Mesothelial cell of epicardium (in vitro differentiated cells): Measurements from ENCODE around the gene RHOB. TPM values are rescaled to one million over a fixed set of nuclear protein-coding genes. Genes with fewer than 3 reads are reported as not detected.

Source experiments
- DNase-seq, 2 experiments: peaks; one replicate each; pipeline ENCODE4 v3.0.0; 2021; ENCODE audit warnings: low spot score in 2 of 2; ENCODE audit not compliant: unreplicated experiment in 2 of 2
- H3K27ac Mint-ChIP-seq: 2 replicates; pipeline ENCODE4 v1.8.0; 2021; ENCODE audit warnings: mixed read lengths
- H3K27me3 Mint-ChIP-seq: 2 replicates; pipeline ENCODE4 v1.8.0; 2021; ENCODE audit warnings: low read depth, mixed read lengths
- H3K36me3 Mint-ChIP-seq: 2 replicates; pipeline ENCODE4 v1.8.0; 2021; ENCODE audit warnings: mixed read lengths
- H3K4me1 Mint-ChIP-seq: 2 replicates; pipeline ENCODE4 v1.8.0; 2021; ENCODE audit warnings: mixed read lengths
- H3K4me3 Mint-ChIP-seq: 2 replicates; pipeline ENCODE4 v1.8.0; 2021; ENCODE audit warnings: mild to moderate bottlenecking, moderate library complexity, mixed read lengths
- H3K9me3 Mint-ChIP-seq: 2 replicates; pipeline ENCODE4 v1.8.0; 2021; ENCODE audit warnings: mixed read lengths
- total RNA-seq: library from RNA; stranded (reverse); gene quantifications from 3 replicates; pipeline ENCODE4 v1.2.1, GENCODE V29; 2021
- TF ChIP-seq, protein P1 (sequence below): fragments of 200-600 bp; sonication (generic); IDR thresholded peaks from one replicate; pipeline ENCODE4 v1.5.0; 2021; ENCODE audit warnings: antibody characterized with exemption; ENCODE audit not compliant: unreplicated experiment

Gene RHOB
- total RNA-seq, 1 donor from 2014 or later = 85.9 TPM

DNA sequence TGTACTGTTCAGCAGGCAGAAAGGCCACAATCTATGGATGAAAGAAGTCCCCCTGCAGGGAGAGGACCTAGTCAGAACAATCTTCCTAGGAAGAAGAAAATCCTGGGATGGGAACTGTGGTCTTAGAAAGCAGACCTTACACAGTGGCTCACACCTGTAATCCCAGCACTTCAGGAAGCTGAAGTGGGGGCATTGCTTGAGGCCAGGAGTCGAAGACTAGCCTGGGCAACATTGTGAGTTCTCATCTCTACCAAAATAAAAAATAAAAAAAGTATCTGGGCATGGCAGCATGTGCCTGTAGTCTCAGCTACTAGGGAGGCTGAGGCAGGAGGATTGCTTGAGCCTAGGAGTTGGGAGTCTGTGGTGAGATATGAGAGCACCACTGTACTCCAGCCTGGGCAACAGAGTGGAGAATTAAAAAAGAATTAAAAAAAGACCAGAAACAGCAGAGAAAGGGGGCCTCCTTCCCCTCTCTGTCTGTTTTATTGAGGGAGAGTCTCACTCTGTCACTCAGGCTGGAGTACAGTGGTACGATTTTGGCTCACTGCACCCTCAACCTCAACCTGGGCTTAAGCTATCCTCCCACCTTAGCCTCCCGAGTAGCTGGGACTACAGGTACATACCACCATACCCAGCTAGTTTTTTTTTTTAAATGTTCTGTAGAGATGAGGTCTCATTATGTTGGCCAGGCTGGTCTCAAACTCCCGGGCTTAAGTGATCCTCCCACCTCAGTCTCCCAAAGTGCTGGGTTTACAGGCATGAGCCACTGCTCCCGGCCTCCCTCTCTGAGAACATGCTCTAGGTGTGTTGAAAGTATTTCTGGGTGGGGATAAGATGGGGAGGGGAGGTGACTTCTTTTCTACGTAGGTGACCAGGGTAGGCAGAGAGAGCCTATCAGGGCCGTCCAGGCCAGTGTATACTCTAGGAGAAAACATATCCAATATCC lies 7.4 kb downstream of the RHOB start:
- H3K27ac Mint-ChIP-seq = no peak overlapping the region
- peak in 1 of 2 experiments; percentile 1 for DNase-seq
- TF ChIP-seq, protein P1, sequence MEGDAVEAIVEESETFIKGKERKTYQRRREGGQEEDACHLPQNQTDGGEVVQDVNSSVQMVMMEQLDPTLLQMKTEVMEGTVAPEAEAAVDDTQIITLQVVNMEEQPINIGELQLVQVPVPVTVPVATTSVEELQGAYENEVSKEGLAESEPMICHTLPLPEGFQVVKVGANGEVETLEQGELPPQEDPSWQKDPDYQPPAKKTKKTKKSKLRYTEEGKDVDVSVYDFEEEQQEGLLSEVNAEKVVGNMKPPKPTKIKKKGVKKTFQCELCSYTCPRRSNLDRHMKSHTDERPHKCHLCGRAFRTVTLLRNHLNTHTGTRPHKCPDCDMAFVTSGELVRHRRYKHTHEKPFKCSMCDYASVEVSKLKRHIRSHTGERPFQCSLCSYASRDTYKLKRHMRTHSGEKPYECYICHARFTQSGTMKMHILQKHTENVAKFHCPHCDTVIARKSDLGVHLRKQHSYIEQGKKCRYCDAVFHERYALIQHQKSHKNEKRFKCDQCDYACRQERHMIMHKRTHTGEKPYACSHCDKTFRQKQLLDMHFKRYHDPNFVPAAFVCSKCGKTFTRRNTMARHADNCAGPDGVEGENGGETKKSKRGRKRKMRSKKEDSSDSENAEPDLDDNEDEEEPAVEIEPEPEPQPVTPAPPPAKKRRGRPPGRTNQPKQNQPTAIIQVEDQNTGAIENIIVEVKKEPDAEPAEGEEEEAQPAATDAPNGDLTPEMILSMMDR = no peak
- no peaks in the 10 kb centered on the region for H3K36me3 Mint-ChIP-seq
- H3K4me3 Mint-ChIP-seq = no peak overlapping the region
- H3K27me3 Mint-ChIP-seq = no peaks in the 10 kb centered on the region
- no peaks in the 10 kb centered on the region for H3K9me3 Mint-ChIP-seq
- H3K4me1 Mint-ChIP-seq = peaks cover 25% of the 10 kb centered on the region

DNA sequence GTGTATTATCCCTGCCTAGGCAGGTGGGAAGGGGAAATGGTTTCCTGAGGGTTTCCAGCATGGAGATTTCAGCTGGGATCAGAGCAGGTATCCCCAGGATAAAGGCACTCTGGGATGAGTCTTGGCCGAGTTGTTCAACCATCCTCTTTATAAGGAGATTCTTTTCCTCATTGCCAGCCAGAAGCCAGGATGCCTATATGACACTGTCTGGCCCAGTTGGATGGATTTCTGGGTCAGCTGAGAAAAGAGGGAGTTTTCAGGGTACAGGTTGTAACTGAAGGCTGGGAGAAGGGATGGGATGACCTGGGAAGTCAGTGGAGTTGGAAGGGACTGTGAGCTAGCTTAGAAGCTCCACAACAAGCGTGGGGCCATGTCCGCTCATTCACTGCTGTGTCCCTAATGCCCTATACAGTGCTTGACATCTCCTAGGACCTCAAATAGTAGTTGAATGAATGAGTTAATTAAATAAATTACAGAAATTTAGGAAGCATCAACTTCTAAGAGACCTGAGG lies 8.3 kb downstream of the RHOB start:
- Mint-ChIP-seq H3K27me3 (no peaks in the 10 kb centered on the region), H3K27ac (no peak overlapping the region)

DNA sequence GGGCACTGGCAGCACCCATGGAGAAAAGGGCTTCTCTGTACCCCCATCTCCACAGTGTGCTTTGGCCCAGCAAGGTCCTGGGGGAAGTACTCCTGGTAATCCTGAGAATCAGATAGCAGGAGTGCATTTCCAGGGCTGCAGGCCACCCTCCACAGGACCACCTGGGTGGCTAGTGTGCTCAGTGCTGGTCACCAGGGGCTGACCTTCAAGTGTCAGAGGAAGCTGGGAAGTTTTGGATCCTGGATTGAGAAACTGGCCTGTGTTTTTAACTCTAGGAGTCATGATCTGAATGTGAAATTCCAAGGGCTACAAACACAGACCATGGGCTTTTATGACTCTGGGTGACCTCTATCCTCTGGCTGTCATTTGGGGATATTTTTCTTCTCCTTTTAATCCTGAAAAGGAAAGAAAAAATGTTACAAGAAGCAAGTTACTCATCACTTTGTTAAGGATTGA lies 9.3 kb downstream of the RHOB start:
- Mint-ChIP-seq H3K36me3 (peaks cover 4% of the 10 kb centered on the region), H3K9me3 (peaks cover 15% of the 10 kb centered on the region), H3K27ac (no peak overlapping the region), H3K4me3 (no peak overlapping the region), H3K27me3 (no peaks in the 10 kb centered on the region), H3K4me1 (peaks cover 9% of the 10 kb centered on the region)
- TF ChIP-seq, protein P1 = no peak
- DNase-seq = no peak

More for the DNA sequence above, 8.3 kb downstream of the RHOB start:
- peaks cover 4% of the 10 kb centered on the region for H3K36me3 Mint-ChIP-seq
- DNase-seq = no peak
- peaks cover 5% of the 10 kb centered on the region for H3K9me3 Mint-ChIP-seq
- TF ChIP-seq, protein P1 = no peak
- H3K4me1 Mint-ChIP-seq = peaks cover 19% of the 10 kb centered on the region
- H3K4me3 Mint-ChIP-seq = no peak overlapping the region

DNA sequence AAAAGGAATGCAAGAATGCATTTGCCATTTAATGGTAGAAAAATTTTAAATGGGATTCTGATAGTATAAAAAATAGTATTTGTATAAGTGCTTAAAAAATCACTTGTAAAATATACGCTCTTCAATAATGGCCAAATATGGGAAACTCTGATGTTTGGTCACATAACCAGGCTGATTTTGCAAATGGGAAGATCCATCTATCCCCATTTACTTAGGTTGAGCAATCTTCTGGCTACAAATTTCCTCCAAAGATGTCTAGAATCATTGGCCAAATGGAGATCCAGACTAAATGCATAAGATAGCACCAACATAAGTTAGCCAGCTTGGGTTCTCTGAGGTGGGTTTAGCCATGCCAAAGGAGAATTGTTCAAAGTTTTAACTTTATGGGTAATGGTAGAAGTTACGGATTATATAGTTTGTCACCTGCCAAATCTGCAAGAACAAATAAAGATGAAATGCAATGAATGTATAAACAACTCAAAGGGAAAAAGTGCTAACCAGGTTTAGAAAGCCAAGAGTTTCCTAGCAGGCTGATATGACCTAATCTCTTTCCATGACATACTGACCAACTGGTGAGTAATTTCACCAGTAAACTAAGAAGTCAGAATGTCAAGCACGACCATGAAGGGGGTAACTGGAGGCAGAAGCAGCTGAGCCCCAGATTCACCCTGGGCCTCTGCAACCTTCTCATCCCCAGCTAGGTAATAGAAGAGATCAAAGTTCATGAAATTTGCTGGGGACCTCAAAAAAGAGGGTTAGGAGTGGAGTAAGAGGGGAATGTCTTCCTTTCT lies 10.0 kb downstream of the RHOB start:
- Mint-ChIP-seq H3K4me1 (peaks cover 3% of the 10 kb centered on the region), H3K9me3 (peaks cover 22% of the 10 kb centered on the region), H3K36me3 (peaks cover 8% of the 10 kb centered on the region), H3K27ac (no peak overlapping the region), H3K4me3 (no peak overlapping the region), H3K27me3 (no peaks in the 10 kb centered on the region)
- TF ChIP-seq, protein P1 = no peak
- DNase-seq = no peak
